ENCODE measurements around the gene AUTS2.

Gene AUTS2

DNA sequence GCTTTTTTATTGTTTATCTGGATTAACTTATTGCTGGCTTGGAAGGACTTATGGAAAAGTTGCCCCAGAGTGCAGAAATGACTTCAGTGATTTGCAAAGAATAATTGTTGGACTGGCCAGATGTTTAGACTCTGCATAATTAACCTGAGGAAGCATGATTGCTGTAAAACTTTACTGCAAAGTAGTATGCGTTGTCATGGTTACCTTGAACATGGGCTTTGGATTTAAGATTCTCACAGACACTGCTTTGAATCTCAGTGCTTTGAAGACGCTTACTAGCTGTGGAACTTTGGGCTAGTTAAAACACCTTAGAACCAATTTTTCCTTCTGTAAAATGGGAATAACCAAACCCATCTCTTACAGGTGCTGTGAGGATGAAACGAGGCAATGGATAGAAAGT lies 1108.4 kb downstream of the AUTS2 start:
- Histone ChIP-seq H4K20me1 (ENCODE audit: insufficient read depth, low read length) (no peaks in the 10 kb centered on the region), H3K27ac (ENCODE audit: low read depth, low read length, poor library complexity, severe bottlenecking) (no peak overlapping the region), H2AFZ (ENCODE audit: low read length) (no peak overlapping the region), H3K9me3 (ENCODE audit: low read length) (no peaks in the 10 kb centered on the region), H3K4me1 (ENCODE audit: insufficient read depth, low read length, severe bottlenecking) (peaks cover 14% of the 10 kb centered on the region), H3K9me2 (ENCODE audit: low read depth, low read length) (no peaks in the 10 kb centered on the region), H3K36me3 (ENCODE audit: insufficient read depth, low read length) (peaks cover 12% of the 10 kb centered on the region), H3K4me3 (ENCODE audit: low read depth, low read length, poor library complexity, severe bottlenecking) (no peak overlapping the region), H3K27me3 (ENCODE audit: insufficient read depth, low read length) (no peaks in the 10 kb centered on the region), H3K9ac (ENCODE audit: low read length) (no peak overlapping the region), H3K4me2 (ENCODE audit: low read length) (no peak overlapping the region), H3F3A (ENCODE audit: insufficient read depth, low read length) (no peaks in the 10 kb centered on the region), H3K79me2 (ENCODE audit: insufficient read depth, low read length) (no peaks in the 10 kb centered on the region)
- TF ChIP-seq EZH2 (IDR thresholded peaks at IDR 0.05; ENCODE audit: borderline replicate concordance, low read length) (no peak), CTCF (IDR thresholded peaks at IDR 0.05; ENCODE audit: low read length) (no peak)

- no peaks in the 10 kb centered on the region for H3K79me2 ChIP-seq (ENCODE audit: insufficient read depth, low read length)
- no peak overlapping the region for H3K4me2 ChIP-seq (ENCODE audit: low read length)
- H3K36me3 ChIP-seq (ENCODE audit: insufficient read depth, low read length): peaks cover 6% of the 10 kb centered on the region
- H4K20me1 ChIP-seq (ENCODE audit: insufficient read depth, low read length): no peaks in the 10 kb centered on the region
- TF ChIP-seq CTCF (IDR thresholded peaks at IDR 0.05; ENCODE audit: low read length) (no peak), EZH2 (IDR thresholded peaks at IDR 0.05; ENCODE audit: borderline replicate concordance, low read length) (no peak)
- H3K9me3 ChIP-seq (ENCODE audit: low read length): no peaks in the 10 kb centered on the region
- no peak overlapping the region for H3K4me3 ChIP-seq (ENCODE audit: low read depth, low read length, poor library complexity, severe bottlenecking)
- H3K9ac ChIP-seq (ENCODE audit: low read length): no peak overlapping the region
- no peak overlapping the region for H3K27ac ChIP-seq (ENCODE audit: low read depth, low read length, poor library complexity, severe bottlenecking)
- H3K4me1 ChIP-seq (ENCODE audit: insufficient read depth, low read length, severe bottlenecking): peaks cover 14% of the 10 kb centered on the region
- H3K27me3 ChIP-seq (ENCODE audit: insufficient read depth, low read length): no peaks in the 10 kb centered on the region
- no peak overlapping the region for H2AFZ ChIP-seq (ENCODE audit: low read length)
- H3K9me2 ChIP-seq (ENCODE audit: low read depth, low read length): no peaks in the 10 kb centered on the region
- H3F3A ChIP-seq (ENCODE audit: insufficient read depth, low read length): no peaks in the 10 kb centered on the region
Observed at GRCh38 chr7:70707823-70708243, 1109.6 kb downstream of the AUTS2 start.

DNA sequence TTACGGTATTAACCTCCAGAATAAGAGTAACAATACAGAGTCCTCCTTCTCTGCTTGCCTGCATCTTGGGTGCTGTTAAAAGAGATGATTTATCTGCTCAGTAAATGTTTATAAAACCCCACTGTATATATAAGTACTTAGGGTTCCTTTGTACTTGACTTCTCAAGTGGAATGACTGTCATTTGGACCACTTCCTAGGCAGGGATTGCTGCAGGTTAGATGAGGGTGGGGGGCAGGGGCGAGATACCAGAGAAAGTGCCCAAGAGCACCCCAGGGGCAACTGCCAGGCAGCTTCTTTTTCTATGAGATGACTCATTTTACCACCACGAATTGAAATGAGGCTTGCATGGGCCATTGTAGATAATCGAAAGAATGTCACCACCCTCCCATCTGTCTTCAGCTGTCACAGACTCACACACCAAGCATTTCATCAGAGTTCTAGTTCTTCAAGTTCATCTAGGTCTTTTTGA lies 1111.8 kb downstream of the AUTS2 start:
- H3K36me3 ChIP-seq (ENCODE audit: insufficient read depth, low read length): peaks cover 6% of the 10 kb centered on the region; the same call in 1 of the 2 replicates
- H2AFZ ChIP-seq (ENCODE audit: low read length): no peak overlapping the region
- H3K4me3 ChIP-seq (ENCODE audit: low read depth, low read length, poor library complexity, severe bottlenecking): no peak overlapping the region
- H3K9me3 ChIP-seq (ENCODE audit: low read length): 0 out of 2 replicates have a peak, but pooled peaks cover 3% of the 10 kb centered on the region
- no peak overlapping the region for H3K9ac ChIP-seq (ENCODE audit: low read length)
- H3F3A ChIP-seq (ENCODE audit: insufficient read depth, low read length): no peaks in the 10 kb centered on the region
- no peaks in the 10 kb centered on the region for H4K20me1 ChIP-seq (ENCODE audit: insufficient read depth, low read length)
- no peaks in the 10 kb centered on the region for H3K27me3 ChIP-seq (ENCODE audit: insufficient read depth, low read length)
- no peak for TF ChIP-seq CTCF (IDR thresholded peaks at IDR 0.05; ENCODE audit: low read length)
- no peak for TF ChIP-seq EZH2 (IDR thresholded peaks at IDR 0.05; ENCODE audit: borderline replicate concordance, low read length)
- no peak overlapping the region for H3K27ac ChIP-seq (ENCODE audit: low read depth, low read length, poor library complexity, severe bottlenecking)
- H3K4me1 ChIP-seq (ENCODE audit: insufficient read depth, low read length, severe bottlenecking): peaks cover 14% of the 10 kb centered on the region
- H3K79me2 ChIP-seq (ENCODE audit: insufficient read depth, low read length): no peaks in the 10 kb centered on the region
- H3K4me2 ChIP-seq (ENCODE audit: low read length): no peak overlapping the region
- H3K9me2 ChIP-seq (ENCODE audit: low read depth, low read length): no peaks in the 10 kb centered on the region

All from OCI-LY1 (cell line).